ENCODE results near the gene TMEM63A.

GRCh38 chr1:225819346-225820192 is 62.6 kb downstream of the TMEM63A start:
- no peak for TF ChIP-seq REST (IDR thresholded peaks at IDR 0.05)
- no peak for TF ChIP-seq ZSCAN20 (CRISPR knock-in tag; IDR thresholded peaks at IDR 0.05)
